GM18868 (cell line): ENCODE measurements around the gene HIPK2.

Source experiments
- ATAC-seq: cut with Tn5 transposase; IDR thresholded peaks from one replicate; pipeline ENCODE4 v1.9.1; 2021; ENCODE audit warnings: mild to moderate bottlenecking, moderate library complexity; ENCODE audit not compliant: unreplicated experiment

Gene HIPK2

GRCh38 chr7:139783647-139784385, 6.0 kb upstream of the HIPK2 start:
- peak; percentile 67 for ATAC-seq

GRCh38 chr7:139782932-139783331, 5.1 kb upstream of the HIPK2 start:
- ATAC-seq: no peak

DNA sequence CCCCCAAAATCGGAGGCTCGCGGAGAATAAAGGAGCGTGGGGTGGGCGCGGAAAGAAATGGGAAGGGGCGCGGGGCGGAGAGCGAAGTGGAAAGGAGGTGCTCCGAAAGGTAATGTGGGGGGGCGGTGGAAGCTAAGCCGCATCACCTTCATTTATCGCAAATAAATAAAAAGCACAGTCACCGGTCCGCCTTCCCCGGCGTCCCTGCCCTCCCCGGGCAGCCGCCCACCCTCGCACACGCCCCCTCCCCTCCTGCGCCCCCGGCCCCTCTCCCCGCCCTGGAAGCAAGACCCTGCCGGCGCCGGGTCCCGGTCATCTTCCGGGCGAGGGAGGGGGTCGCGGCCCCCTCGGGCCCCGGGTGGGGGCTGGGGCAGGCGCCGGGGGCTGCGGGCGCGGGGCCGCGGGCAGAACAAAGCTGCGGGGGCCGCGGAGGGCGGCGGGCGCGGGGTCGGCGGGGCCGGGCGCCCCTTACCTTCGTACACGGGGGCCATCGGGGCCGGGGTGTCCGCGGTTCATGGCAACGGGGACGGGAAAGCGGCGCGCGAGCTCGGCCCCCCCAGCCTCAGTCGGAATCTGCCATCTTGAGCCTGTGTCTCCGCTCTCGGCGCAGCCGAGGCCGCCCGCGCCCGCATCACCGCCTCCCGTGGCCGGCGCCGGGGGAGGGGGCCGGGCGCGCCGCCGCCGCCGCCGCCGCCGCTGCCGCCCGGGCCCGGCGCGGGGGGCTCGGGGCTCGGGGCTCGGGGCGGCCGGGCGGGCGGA, 486 bp downstream of the HIPK2 start:
- peak; percentile 13 for ATAC-seq

DNA sequence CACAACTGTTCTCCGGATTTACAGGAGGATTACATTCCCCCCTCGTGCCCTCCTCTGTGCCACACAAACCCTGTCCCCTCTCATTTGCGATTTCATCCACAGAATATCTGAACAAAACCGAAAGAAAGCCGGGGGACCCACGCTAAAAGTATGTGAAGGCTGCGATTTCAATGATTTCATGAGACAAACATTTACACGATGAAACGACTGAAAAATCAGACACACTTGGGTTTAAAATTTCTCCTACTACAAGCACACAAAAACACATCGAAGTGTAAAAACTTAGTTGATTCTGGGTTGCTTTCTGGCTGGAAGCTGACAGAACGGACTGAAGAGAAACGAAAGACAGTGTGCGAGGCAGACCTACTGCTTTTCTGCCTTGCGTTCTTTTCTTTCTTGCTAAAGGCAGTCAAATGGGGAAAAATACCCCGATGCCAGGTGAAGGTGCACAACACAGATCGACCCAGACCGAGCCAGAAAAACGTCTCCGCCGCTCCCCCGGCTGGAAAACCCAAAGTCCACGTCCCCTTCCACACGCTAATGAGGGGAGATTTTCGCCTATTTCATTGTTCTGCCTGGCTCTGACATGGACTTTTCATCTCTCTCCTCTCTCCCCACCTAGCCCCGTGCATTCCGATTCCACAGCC, 1.2 kb downstream of the HIPK2 start:
- no peak for ATAC-seq

DNA sequence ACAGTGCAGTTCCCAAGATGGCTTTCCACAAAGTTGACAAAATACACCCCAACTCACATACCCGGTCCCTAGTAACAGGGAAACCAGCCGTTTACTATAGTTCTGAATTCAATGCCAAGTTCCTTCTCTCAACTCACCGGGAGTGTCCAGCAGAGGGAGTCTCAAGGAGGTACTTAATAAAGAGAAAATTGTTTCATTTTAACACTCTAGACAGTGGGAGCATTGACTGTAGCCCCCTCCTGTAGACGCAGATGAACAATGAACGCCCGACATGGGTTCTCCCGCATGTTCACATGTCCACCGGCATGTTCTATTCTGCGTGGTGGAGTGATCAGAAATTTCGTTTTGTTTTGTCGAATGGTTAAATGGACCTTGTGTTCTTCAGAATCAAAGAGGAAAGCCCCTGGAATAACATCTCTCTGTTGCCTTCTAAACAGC, 1.9 kb downstream of the HIPK2 start:
- ATAC-seq: peak; percentile 33

DNA sequence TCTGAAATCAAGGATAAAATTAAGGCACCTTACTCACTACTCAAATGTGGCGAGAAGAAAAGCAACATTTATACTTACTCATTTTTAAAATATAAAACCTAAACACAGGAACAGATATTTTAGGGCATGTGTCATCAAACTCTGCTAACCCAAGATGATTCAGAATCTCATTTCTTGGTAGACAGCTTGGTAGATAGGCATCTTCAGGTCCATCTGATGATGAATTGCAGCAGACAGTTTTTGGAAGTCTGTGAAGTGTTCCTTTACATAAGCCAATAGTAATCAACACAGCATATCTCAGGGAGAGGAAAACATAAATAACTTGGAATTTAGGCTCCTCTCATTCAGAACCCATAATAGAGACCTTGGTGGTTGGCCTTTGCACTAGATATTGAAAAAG, 3.4 kb downstream of the HIPK2 start:
- ATAC-seq: no peak

- ATAC-seq: no peak
These were observed 4.4 kb downstream of the HIPK2 start for GRCh38 chr7:139773371-139773770.

DNA sequence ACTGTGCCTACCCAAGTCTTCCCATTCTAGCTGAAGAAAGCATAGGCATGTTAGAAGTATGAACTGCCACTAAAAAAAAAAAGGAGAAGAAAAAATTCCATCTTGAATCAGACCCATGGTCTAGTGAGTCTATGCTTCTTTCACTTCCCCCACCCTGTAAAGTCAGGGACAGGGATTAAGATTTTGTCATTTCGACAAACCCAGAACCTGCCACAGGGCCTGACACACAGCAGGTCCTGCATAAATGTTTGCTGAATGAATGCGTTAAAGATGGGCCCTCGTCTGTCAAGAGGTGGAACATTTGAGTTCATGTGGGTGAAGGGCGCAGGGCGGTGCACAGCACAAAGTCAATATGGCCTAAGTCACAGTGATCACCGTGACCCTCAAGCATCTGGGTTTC, 4.9 kb downstream of the HIPK2 start:
- ATAC-seq: no peak

DNA sequence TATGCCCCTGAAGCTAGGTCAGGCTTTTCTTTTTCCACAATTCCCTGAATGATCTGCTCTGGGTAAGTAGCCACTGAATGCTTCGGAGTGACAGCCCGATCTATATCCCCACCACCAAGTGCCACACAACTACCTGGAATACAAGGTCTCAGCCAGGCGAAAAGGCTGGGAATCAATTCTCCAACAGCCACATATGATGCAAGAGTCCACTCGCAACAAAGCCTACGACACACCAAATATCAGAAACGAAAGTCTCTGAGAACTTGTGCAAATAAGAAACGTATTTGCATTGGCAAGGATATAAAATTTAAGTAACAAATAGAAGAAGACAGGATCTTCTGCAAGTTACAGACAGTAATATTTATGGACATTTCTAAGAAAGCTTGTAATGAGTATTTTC, 5.7 kb downstream of the HIPK2 start:
- ATAC-seq: no peak

DNA sequence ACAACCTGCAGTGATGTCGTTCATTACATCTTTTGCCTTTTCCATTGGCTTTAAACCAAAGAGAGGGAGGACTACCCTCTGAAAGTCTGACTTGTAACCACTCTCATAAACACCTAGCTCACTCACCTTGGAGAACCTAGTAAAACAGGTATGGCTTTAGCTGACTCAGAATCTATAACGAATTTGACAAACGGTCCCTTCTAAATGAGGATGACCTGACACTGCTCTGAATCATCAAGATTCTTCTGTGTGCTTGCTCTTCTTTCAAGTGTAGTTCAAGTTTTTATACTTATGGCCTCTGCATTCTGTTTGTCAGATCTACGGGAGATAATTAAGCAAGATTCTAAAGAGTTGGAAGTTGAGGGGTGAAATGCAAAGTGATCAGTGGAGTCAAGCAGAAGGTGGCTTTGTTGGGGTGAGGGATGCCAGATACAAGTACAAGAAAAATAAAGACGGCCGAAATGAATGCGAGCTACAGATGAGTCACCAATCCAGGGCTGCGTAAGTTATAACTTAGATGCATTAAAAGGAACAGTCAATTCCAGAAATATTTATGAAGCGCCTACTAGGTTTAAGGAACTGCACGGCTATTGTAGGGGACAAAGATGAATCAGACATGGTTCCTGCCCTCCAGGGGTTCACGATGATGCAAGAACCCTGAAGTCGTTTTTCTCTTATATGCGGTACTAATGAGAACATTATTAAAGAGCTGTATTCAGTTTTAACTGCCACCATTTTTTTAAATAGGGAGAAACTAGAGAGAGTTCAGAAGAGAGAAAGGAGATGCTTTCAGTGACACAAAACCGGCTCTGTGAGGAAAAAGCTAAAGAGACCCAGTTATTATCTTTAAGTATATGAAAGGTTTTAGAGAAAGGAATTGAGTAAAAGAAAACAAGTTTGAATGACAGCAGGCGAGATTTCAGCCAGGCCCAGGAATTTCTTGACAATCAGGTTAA, 6.5 kb downstream of the HIPK2 start:
- no peak for ATAC-seq

DNA sequence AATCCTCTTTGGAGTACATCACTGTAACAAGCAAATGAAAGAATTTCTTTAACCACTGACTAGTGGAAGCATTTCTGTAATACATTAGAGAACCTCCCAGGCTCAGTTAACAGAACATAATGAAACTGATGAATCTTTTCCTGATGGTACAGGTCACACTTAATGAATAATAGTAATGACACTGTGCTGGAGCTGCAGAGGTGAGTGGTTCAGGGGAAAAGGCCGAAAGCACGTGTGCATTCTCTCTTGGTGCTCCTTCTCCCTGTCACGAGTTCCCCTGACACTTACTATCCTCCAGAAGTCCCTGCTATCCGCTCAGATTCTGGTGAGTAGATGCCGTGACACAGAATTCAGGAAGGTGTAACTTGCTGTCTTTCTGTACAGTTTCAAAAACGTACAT, 8.0 kb downstream of the HIPK2 start:
- ATAC-seq: no peak

DNA sequence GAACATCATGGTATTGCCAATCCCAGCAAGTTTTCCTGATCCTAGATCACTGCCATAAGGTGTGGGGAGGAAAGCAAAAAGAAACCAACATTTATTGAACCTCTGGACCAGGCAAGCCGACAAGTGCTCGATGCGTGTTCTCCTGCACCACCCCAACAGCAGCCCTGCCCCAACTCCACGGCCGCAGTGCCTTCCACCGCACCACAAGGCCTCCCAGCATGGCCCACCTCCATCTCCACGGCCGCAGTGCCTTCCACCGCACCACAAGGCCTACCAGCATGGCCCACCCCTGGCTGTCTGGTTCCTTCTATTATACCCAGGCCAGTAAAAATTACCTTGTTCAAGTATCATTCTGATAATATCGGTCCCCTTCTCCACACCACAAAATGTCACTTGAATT, 8.7 kb downstream of the HIPK2 start:
- no peak for ATAC-seq

GRCh38 chr7:139768249-139768824, 9.5 kb downstream of the HIPK2 start:
- ATAC-seq: no peak

DNA sequence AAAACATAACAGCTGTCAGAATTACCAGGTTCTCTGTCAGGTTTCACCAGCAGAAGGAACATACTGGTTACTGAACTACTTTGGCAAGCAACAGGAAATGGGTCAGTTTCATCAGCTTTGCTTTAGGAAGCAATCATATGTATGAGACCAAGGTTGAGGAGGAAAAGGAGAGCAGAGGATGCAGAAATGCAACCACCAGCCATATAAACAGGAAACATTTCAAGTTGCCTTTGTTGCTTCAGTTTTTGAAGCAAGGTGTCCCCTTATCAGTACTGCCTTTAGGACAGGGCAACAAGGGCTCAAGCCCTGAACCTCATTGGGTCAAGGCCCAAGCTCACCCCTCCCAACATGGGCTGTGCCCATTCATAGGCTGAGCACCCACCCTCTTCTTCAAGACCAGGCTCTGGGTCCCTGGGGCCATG, 10.2 kb downstream of the HIPK2 start:
- ATAC-seq: peak; percentile 79

GRCh38 chr7:139765143-139765542, 12.7 kb downstream of the HIPK2 start:
- no peak for ATAC-seq

- no peak for ATAC-seq
These were observed 14.5 kb downstream of the HIPK2 start for GRCh38 chr7:139763330-139763729.

GRCh38 chr7:139762886-139763285, 14.9 kb downstream of the HIPK2 start:
- no peak for ATAC-seq

DNA sequence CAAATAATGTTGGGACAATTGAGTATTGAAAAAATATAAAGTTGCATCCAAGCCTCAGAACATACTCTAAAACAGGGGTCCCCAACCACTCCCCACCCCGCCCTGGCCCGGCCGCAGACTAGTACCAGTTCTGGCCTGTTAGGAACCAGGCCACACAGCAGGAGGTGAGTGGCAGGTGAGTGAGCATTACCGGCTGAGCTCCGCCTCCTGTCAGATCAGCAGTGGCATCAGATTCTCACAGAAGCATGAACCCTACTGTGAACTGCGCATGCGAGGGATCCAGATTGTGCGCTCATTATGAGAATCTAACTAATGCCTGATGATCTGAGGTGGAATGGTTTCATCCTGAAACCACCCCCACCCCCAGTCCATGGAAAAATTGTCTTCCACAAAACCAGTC, 19.4 kb downstream of the HIPK2 start:
- ATAC-seq: no peak

- no peak for ATAC-seq
These were observed 19.8 kb downstream of the HIPK2 start for GRCh38 chr7:139757968-139758367.

GRCh38 chr7:139753693-139754111, 24.1 kb downstream of the HIPK2 start:
- no peak for ATAC-seq
